Type B pancreatic cell (in vitro differentiated cells): ENCODE results near the gene FBL. TPM values are rescaled to one million over a fixed set of nuclear protein-coding genes. Genes with fewer than 3 reads are reported as not detected.
"Not testable (repeated sequence)": the region's sequence is repeated elsewhere in the genome, so short reads cannot be mapped to it uniquely, and the experiment has no call there.

Experiments
- DNase-seq: peaks from one replicate; pipeline ENCODE4 v3.0.0; 2021; ENCODE audit warnings: mixed read lengths; ENCODE audit not compliant: unreplicated experiment; ENCODE audit errors: extremely low spot score
- H3K27ac Mint-ChIP-seq: 2 replicates; pipeline ENCODE4 v1.8.0; 2021; ENCODE audit warnings: mild to moderate bottlenecking, mixed read lengths
- H3K27me3 Mint-ChIP-seq: 2 replicates; pipeline ENCODE4 v1.8.0; 2021; ENCODE audit warnings: mixed read lengths
- H3K36me3 Mint-ChIP-seq: 2 replicates; pipeline ENCODE4 v1.8.0; 2021; ENCODE audit warnings: mixed read lengths
- H3K4me1 Mint-ChIP-seq: one replicate; pipeline ENCODE4 v1.8.0; 2021; ENCODE audit warnings: mixed read lengths; ENCODE audit not compliant: unreplicated experiment
- H3K4me3 Mint-ChIP-seq: 2 replicates; pipeline ENCODE4 v1.8.0; 2021; ENCODE audit warnings: mild to moderate bottlenecking, mixed read lengths
- H3K9me3 Mint-ChIP-seq: 2 replicates; pipeline ENCODE4 v1.8.0; 2021; ENCODE audit warnings: mixed read lengths
- total RNA-seq: library from RNA; stranded (reverse); gene quantifications from 2 replicates; pipeline ENCODE4 v1.2.1, GENCODE V29; 2021; ENCODE audit warnings: low replicate concordance
- TF ChIP-seq, protein P1 (sequence below): fragments of 200-600 bp; sonication (generic); conservative IDR thresholded peaks from 2 replicates; pipeline ENCODE4 v1.5.0; 2021; ENCODE audit warnings: antibody characterized with exemption, mild to moderate bottlenecking

The FBL gene
- total RNA-seq, 1 donor from 2014 or later = 356 TPM

DNA sequence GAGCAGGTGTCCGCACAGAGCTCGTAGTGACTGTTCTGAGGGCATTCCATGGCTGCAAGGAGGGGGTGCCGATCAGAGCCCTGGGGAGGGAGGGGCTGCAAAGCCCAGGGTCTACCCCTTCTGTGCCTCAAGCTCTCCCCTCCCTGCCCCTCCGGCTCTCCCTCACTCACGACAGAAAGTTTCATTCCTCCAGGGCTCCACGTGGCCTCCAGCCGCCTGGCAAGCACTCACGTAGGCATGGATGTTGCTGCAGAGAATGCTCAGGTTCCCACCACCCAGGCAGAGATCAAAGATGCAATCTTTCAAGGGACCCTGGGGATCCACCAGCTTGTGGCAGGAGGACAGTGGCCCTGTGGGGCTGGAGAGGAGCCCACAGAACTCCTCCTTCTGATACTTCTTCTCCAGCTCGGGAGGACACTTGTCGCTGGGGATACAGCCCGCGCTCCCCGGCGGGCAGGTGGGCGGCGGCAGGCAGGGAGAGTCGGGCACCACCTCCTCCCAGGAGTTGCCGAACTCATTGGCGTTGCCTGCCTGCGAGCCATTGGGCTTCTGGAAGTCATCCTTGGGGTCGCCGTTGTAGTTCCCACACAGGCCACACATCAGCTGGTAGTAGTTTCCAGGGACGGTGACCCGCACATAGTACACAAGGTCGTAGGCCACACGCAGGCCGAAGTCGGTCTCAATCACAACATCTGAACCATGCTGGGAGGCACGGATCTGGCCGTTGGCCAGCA is 39.8 kb upstream of the FBL start:
- not testable (repeated sequence) for H3K27me3 Mint-ChIP-seq, DNase-seq, H3K9me3 Mint-ChIP-seq, H3K4me1 Mint-ChIP-seq, H3K27ac Mint-ChIP-seq, H3K4me3 Mint-ChIP-seq, H3K36me3 Mint-ChIP-seq

DNA sequence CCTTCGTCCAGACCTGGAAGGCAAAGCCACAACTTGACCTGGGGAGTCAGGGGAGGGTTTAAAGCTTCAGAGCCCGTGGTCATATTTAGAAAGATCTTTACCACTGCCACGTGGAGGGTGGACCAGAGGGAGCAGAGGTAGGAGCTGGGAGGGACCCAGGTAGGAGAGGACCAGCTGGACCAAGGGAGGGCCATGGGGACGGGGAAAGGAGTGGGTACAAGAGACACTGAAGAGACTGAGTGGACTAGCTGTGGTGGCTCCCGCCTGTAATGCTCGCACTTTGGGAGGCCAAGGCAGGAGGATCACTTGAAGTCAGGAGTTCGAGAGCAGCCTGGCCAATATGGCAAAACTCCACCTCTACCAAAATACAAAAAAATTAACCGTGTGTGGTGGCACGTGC is 38.5 kb upstream of the FBL start:
- not testable (repeated sequence) for H3K4me3 Mint-ChIP-seq, H3K4me1 Mint-ChIP-seq, H3K9me3 Mint-ChIP-seq, DNase-seq, H3K36me3 Mint-ChIP-seq, H3K27me3 Mint-ChIP-seq, H3K27ac Mint-ChIP-seq

- not testable (repeated sequence) for DNase-seq, H3K4me3 Mint-ChIP-seq, H3K27ac Mint-ChIP-seq, H3K36me3 Mint-ChIP-seq, H3K9me3 Mint-ChIP-seq, H3K4me1 Mint-ChIP-seq, H3K27me3 Mint-ChIP-seq
Measured at GRCh38 chr19:39882645-39883044, 36.5 kb upstream of the FBL start.

- not testable (repeated sequence) for H3K27ac Mint-ChIP-seq, DNase-seq
- TF ChIP-seq, protein P1, sequence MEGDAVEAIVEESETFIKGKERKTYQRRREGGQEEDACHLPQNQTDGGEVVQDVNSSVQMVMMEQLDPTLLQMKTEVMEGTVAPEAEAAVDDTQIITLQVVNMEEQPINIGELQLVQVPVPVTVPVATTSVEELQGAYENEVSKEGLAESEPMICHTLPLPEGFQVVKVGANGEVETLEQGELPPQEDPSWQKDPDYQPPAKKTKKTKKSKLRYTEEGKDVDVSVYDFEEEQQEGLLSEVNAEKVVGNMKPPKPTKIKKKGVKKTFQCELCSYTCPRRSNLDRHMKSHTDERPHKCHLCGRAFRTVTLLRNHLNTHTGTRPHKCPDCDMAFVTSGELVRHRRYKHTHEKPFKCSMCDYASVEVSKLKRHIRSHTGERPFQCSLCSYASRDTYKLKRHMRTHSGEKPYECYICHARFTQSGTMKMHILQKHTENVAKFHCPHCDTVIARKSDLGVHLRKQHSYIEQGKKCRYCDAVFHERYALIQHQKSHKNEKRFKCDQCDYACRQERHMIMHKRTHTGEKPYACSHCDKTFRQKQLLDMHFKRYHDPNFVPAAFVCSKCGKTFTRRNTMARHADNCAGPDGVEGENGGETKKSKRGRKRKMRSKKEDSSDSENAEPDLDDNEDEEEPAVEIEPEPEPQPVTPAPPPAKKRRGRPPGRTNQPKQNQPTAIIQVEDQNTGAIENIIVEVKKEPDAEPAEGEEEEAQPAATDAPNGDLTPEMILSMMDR = peak; percentile 72
Measured at GRCh38 chr19:39881495-39882110, 35.4 kb upstream of the FBL start.

DNA sequence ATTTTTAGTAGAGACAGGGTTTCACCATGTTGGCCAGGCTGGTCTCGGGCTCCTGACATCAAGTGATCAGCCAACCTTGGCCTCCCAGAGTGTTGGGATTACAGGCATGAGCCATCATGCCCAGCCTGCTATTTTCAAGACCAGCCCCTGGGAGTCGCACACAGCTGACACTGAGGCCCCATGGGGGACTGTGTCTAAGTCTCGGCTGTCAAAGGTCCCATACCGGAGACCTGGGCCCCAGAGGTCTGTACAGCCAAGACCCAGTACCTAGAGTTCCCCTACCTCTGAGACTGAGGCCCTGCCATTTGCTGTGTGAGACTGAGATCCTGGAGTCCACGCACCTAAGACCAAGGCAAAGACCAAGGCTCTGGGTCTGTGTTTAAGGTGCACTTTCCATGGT is 34.1 kb upstream of the FBL start:
- not testable (repeated sequence) for H3K9me3 Mint-ChIP-seq, H3K36me3 Mint-ChIP-seq, H3K27me3 Mint-ChIP-seq, H3K4me1 Mint-ChIP-seq, DNase-seq, H3K4me3 Mint-ChIP-seq, H3K27ac Mint-ChIP-seq

More at GRCh38 chr19:39881495-39882110, 35.4 kb upstream of the FBL start:
- H3K4me1 Mint-ChIP-seq, H3K36me3 Mint-ChIP-seq, H3K4me3 Mint-ChIP-seq, H3K27me3 Mint-ChIP-seq, H3K9me3 Mint-ChIP-seq: not testable (repeated sequence)

DNA sequence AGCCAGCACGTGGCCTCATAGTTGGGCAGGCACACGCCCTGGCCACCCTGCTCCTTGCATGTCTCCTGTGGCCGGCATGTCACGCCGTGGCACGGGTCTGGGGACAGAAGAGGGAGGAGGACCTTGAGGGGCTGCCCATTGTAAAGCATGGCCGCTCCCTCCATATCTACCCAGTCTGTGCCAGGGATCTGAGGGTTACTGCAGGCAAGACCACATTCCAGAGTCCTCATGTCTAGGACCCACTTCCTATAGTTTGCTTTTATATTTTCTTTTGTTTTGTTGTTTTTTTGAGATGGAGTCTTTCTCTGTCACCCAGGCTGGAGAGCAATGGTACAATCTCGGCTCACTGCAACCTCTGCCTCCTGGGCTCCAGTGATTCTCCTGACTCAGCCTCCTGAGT is 33.6 kb upstream of the FBL start:
- not testable (repeated sequence) for DNase-seq, H3K4me3 Mint-ChIP-seq, H3K36me3 Mint-ChIP-seq, H3K9me3 Mint-ChIP-seq, H3K27ac Mint-ChIP-seq, H3K4me1 Mint-ChIP-seq, H3K27me3 Mint-ChIP-seq

- not testable (repeated sequence) for H3K27ac Mint-ChIP-seq, H3K4me1 Mint-ChIP-seq, H3K9me3 Mint-ChIP-seq, H3K27me3 Mint-ChIP-seq, DNase-seq, H3K4me3 Mint-ChIP-seq, H3K36me3 Mint-ChIP-seq
Measured at GRCh38 chr19:39878866-39879265, 32.7 kb upstream of the FBL start.

DNA sequence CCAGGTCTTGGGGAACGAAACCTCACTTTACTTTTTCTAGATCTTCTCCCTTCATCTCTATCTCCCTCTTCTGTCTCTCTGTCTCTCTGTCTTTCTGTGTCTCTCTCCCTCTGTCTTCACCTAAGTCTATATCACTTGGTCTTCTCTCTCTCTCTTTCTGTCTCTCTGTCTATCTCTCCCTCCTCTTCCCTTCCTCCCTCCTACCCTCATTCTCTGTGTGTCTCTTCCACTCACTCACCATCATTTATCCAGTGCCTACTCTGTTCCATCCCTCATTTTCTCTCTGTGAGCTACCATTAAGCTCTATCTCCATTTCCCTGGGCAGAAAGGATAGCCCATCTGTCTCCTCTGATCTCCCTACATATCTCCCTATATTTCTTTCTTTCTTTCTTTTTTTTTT is 32.2 kb upstream of the FBL start:
- DNase-seq = no peak
- Mint-ChIP-seq H3K27me3 (no peaks in the 10 kb centered on the region), H3K9me3 (no peaks in the 10 kb centered on the region), H3K4me3 (no peak overlapping the region), H3K27ac (peak overlapping the region; percentile 10), H3K4me1 (no peaks in the 10 kb centered on the region), H3K36me3 (no peaks in the 10 kb centered on the region)
- TF ChIP-seq, protein P1 = no peak

GRCh38 chr19:39877982-39878381 is 31.8 kb upstream of the FBL start:
- H3K27ac Mint-ChIP-seq = peak overlapping the region; percentile 10
- not testable (repeated sequence) for H3K27me3 Mint-ChIP-seq, DNase-seq, H3K9me3 Mint-ChIP-seq, H3K4me1 Mint-ChIP-seq, H3K36me3 Mint-ChIP-seq, H3K4me3 Mint-ChIP-seq

DNA sequence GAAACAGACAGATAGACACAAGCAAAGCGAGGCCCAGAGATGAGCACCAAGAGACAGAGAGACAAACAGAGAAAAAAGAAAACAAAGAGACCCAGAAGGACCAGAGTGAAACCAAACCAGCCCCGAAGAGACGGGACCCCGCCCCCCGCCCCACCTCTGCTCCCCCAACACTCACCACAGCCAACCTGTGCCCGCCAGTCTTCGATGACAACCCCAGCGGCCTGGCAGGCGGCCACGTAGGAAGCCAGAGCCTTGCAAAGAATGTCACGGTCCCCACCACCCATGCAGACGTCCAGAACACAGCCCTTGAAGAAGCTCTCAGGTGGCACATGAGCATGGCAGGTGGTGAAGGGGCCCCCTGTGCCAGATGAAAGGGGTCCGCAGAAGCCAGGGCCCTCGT is 31.3 kb upstream of the FBL start:
- H3K9me3 Mint-ChIP-seq, H3K4me3 Mint-ChIP-seq, H3K36me3 Mint-ChIP-seq, H3K4me1 Mint-ChIP-seq, H3K27me3 Mint-ChIP-seq, H3K27ac Mint-ChIP-seq, DNase-seq: not testable (repeated sequence)

DNA sequence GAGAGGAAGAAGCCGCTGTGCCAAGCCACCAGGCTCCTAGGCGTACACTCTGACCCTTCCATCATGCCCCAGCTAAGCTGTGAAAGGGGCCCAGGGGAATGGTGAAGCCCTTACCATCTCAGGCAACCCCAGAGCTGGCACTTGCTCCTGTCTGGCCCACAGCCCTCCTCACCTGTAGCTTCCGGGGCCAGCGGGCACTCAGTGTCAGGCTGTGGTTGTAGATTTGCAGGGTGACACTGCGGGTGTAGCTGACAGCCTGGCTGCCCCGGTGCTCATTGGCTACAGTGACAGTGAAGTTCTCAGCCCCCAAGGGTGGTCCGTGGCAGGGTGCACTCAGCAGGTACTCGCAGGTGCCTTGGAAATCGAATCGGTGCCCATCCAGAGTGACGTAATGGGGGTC is 30.3 kb upstream of the FBL start:
- not testable (repeated sequence) for H3K27ac Mint-ChIP-seq, H3K4me1 Mint-ChIP-seq, DNase-seq, H3K36me3 Mint-ChIP-seq, H3K9me3 Mint-ChIP-seq, H3K27me3 Mint-ChIP-seq, H3K4me3 Mint-ChIP-seq

- DNase-seq, H3K4me1 Mint-ChIP-seq, H3K27me3 Mint-ChIP-seq: not testable (repeated sequence)
Measured at GRCh38 chr19:39875401-39875864, 29.3 kb upstream of the FBL start.

More at GRCh38 chr19:39875401-39875864, 29.3 kb upstream of the FBL start:
- not testable (repeated sequence) for H3K4me3 Mint-ChIP-seq, H3K27ac Mint-ChIP-seq, H3K36me3 Mint-ChIP-seq, H3K9me3 Mint-ChIP-seq
